SK-N-SH (cell line): ENCODE results near the gene HOXB9. TPM values are rescaled to one million over a fixed set of nuclear protein-coding genes. Genes with fewer than 3 reads are reported as not detected.

Source experiments
- CTCF ChIA-PET: fragments of 300-600, 350-600 bp; formaldehyde crosslinking; extraction: SDS; loops from one replicate; lab custom pipeline; 2021; lab: Yijun Ruan, JAX
- POLR2A ChIA-PET: fragments of 350-600 bp; sonication (Branson Sonifier 250); formaldehyde crosslinking; extraction: SDS; loops from one replicate; lab custom pipeline; 2020; ENCODE audit warnings: antibody characterized with exemption, inconsistent platforms; lab: Yijun Ruan, JAX
- DNase-seq: peaks from one replicate; pipeline ENCODE4 v3.0.0; 2012
- H2AFZ ChIP-seq: fragments of 200-600 bp; sonication (generic); 2 replicates; pipeline ENCODE4 v1.8.1; 2016; ENCODE audit warnings: antibody characterized with exemption, mild to moderate bottlenecking, low read depth
- H3F3A ChIP-seq: fragments of 200-600 bp; sonication (generic); replicated peaks from 2 replicates; pipeline ENCODE3; 2016; ENCODE audit warnings: antibody characterized with exemption, mild to moderate bottlenecking; ENCODE audit not compliant: insufficient read depth
- H3K27ac ChIP-seq, 2 experiments: fragments of 200-500 bp in 1 of 2; fragments of 200-600 bp in 1 of 2; sonication (Bioruptor generic) in 1 of 2; sonication (generic), shearing (Covaris generic) in 1 of 2; 2 replicates each; pipeline versions ENCODE4 v1.5.1 to v1.6.1; 2014 to 2016; ENCODE audit warnings: low read depth in 2 of 2, inconsistent platforms in 1 of 2, low read length in 1 of 2, mild to moderate bottlenecking in 1 of 2, mixed read lengths in 1 of 2
- H3K27me3 ChIP-seq: fragments of 200-600 bp; sonication (generic), shearing (Covaris generic); 2 replicates; pipeline ENCODE4 v1.6.1; 2016; ENCODE audit warnings: mixed run types; ENCODE audit not compliant: insufficient read depth
- H3K36me3 ChIP-seq, 2 experiments: fragments of 200-500 bp in 1 of 2; fragments of 200-600 bp in 1 of 2; sonication (Bioruptor generic) in 1 of 2; sonication (generic) in 1 of 2; replicated peaks in 1 of 2; 2 replicates each; pipeline versions ENCODE3 to v1.5.1; 2014 to 2016; ENCODE audit warnings: low read length in 1 of 2, mild to moderate bottlenecking in 1 of 2; ENCODE audit not compliant: insufficient read depth in 2 of 2, control insufficient read depth in 1 of 2
- H3K4me1 ChIP-seq, 2 experiments: fragments of 200-500 bp in 1 of 2; fragments of 200-600 bp in 1 of 2; sonication (Bioruptor generic) in 1 of 2; sonication (generic), shearing (Covaris generic) in 1 of 2; 2 replicates each; pipeline versions ENCODE4 v1.5.1 to v1.6.1; 2014 to 2016; ENCODE audit warnings: low read depth in 1 of 2, low read length in 1 of 2, mixed run types in 1 of 2; ENCODE audit not compliant: insufficient read depth in 2 of 2, control insufficient read depth in 1 of 2
- H3K4me2 ChIP-seq: fragments of 200-600 bp; sonication (generic), shearing (Covaris generic); 2 replicates; pipeline ENCODE4 v1.6.1; 2017; ENCODE audit warnings: mixed run types
- H3K4me3 ChIP-seq, 2 experiments: fragments of 200-500 bp in 1 of 2; fragments of 200-600 bp in 1 of 2; sonication (Bioruptor generic) in 1 of 2; sonication (generic), shearing (Covaris generic) in 1 of 2; 2 replicates each; pipeline versions ENCODE4 v1.5.1 to v1.8.1; 2014 to 2016; ENCODE audit warnings: low read depth in 2 of 2, inconsistent platforms in 1 of 2, low read length in 1 of 2, mild to moderate bottlenecking in 1 of 2, mixed read lengths in 1 of 2, moderate library complexity in 1 of 2
- H3K79me2 ChIP-seq: fragments of 200-600 bp; sonication (generic); 2 replicates; pipeline ENCODE4 v1.8.1; 2017; ENCODE audit warnings: mild to moderate bottlenecking; ENCODE audit not compliant: insufficient read depth
- H3K9ac ChIP-seq: fragments of 200-600 bp; sonication (generic); 2 replicates; pipeline ENCODE4 v1.6.1; 2017; ENCODE audit warnings: mixed run types
- H3K9me2 ChIP-seq: fragments of 200-600 bp; sonication (generic); 2 replicates; pipeline ENCODE4 v1.6.1; 2017; ENCODE audit warnings: mixed run types
- H3K9me3 ChIP-seq: fragments of 200-600 bp; sonication (generic); 2 replicates; pipeline ENCODE4 v1.6.1; 2017; ENCODE audit warnings: mixed run types, mild to moderate bottlenecking, moderate library complexity
- H4K20me1 ChIP-seq: fragments of 200-600 bp; sonication (generic); 2 replicates; pipeline ENCODE4 v1.6.1; 2017; ENCODE audit warnings: mild to moderate bottlenecking, mixed run types; ENCODE audit not compliant: insufficient read depth
- CHD2 ChIP-seq: fragments of 150-350 bp; IDR thresholded peaks from 2 replicates; pipeline ENCODE4 v1.6.1; 2018; ENCODE audit warnings: low read length; ENCODE audit not compliant: partially characterized antibody
- EP300 ChIP-seq, 2 experiments: IDR thresholded peaks; 2 replicates each; pipeline versions ENCODE4 v1.4.0 to v1.6.1; 2012; ENCODE audit warnings: borderline replicate concordance in 1 of 2, low read depth in 1 of 2, low read length in 1 of 2
- EZH2phosphoT487 ChIP-seq: fragments of 200-600 bp; sonication (generic); IDR thresholded peaks from 2 replicates; pipeline ENCODE4 v1.6.1; 2017; ENCODE audit warnings: low read depth, mixed run types, mild to moderate bottlenecking, antibody characterized with exemption, moderate library complexity, borderline replicate concordance
- FOXJ3 ChIP-seq: sonication (generic); formaldehyde crosslinking; IDR thresholded peaks from 2 replicates; pipeline ENCODE4 v1.5.1; 2020; ENCODE audit warnings: mild to moderate bottlenecking, missing genetic modification reagents
- GABPA ChIP-seq: IDR thresholded peaks from 2 replicates; pipeline ENCODE4 v1.4.0; 2012; ENCODE audit warnings: low read depth, mild to moderate bottlenecking
- NFIC ChIP-seq: IDR thresholded peaks from 2 replicates; pipeline ENCODE4 v1.4.0; 2012; ENCODE audit warnings: borderline replicate concordance
- SIN3A ChIP-seq: IDR thresholded peaks from 2 replicates; pipeline ENCODE4 v1.6.1; 2012; ENCODE audit warnings: low read depth, mild to moderate bottlenecking, low read length, moderate library complexity, borderline replicate concordance
- USF2 ChIP-seq: fragments of 150-350 bp; IDR thresholded peaks from 2 replicates; pipeline ENCODE4 v1.6.1; 2017; ENCODE audit warnings: antibody characterized with exemption, low read length, low read depth, borderline replicate concordance
- WGBS: methylation state at CpG from one replicate; pipeline ENCODE4 v1.1.6; 2017; ENCODE audit warnings: low lambda C conversion rate; 5-methylcytosine and 5-hydroxymethylcytosine counted together
- polyA plus RNA-seq, 3 experiments: library from polyadenylated mRNA; depleted of rRNA; stranded (reverse); fragments of >200 nt; gene quantifications; 2 replicates each; pipeline ENCODE4 v1.2.3, GENCODE V29; 2012
- TF ChIP-seq, protein P1 (sequence below): IDR thresholded peaks from 2 replicates; pipeline ENCODE4 v1.4.0; 2012; ENCODE audit warnings: low read depth
- TF ChIP-seq, protein P2 (sequence below): IDR thresholded peaks from 2 replicates; pipeline ENCODE4; 2012

HOXB9 gene
- polyA plus RNA-seq, 1 of the 3 experiments (the other 2 are of a cell fraction): not detected

DNA sequence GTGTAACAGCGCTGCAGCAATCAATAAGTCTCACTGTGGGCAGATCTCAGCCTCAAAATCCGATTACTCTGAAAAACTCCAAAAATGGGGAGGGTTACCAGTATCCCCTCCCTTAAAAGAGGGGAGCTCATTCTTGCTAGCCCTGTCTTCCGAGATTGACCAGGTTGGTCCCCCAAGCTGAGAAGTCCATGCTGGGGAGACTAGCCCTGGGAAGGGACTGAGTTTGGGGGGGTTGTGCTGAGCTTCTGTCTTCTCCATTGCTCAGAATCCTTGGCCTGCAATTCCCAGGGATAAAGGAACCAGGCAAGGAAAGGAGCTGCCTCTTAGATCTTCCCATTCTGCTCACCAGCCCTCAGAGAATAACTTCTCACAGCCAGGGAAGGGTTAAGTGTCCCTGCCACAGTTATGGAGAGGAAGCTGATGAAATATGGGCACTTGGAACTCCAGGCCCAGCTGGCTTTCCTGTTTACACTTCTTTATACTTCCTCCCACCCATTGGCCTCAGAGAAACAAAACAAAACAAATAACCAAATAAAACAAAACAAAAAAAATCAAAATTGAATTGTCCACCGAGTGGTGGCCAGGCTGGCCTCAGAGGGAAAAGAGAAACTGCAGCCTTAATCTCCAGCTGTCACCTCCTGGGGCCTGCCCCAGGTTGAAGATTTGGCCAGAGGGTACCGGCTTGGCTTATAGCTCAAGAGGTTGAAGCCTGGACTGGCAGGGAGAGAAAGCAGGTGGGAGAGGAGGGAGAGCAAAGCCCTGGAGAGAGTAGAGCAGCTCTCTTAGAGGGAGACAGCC lies 38.7 kb downstream of the HOXB9 start:
- Histone ChIP-seq H3K36me3 (no peaks in the 10 kb centered on the region), H3K9me2 (no peaks in the 10 kb centered on the region), H3F3A (no peaks in the 10 kb centered on the region), H3K27me3 (peaks cover 100% of the 10 kb centered on the region), H3K9me3 (no peaks in the 10 kb centered on the region), H3K79me2 (no peaks in the 10 kb centered on the region), H3K9ac (no peak overlapping the region), H2AFZ (no peak overlapping the region), H3K4me1 (peaks cover 2 to 3% of the 10 kb centered on the region in 2 experiments; a peak in 1 of 4 replicates), H3K4me2 (no peak overlapping the region), H4K20me1 (no peaks in the 10 kb centered on the region), H3K4me3 (no peak overlapping the region), H3K27ac (no peak overlapping the region)
- ChIA-PET POLR2A (no interaction called here), CTCF (interaction anchor here (0.6 to 3.3 kb wide), 13 partner anchors 12 to 639 kb away, joined by 3 to 20 read pairs (median 3); no protein-coding TSS in a partner anchor)
- no peak for TF ChIP-seq EP300 (IDR thresholded peaks at IDR 0.05; ENCODE audit: borderline replicate concordance in 1 of 2, low read depth in 1 of 2, low read length in 1 of 2)
- no peak for TF ChIP-seq CHD2
- 0 out of 2 replicates have a peak, but pooled peaks have one; percentile 50 for TF ChIP-seq EZH2phosphoT487
- 8% methylated on average over 5 of the region's 5 CpGs for WGBS
- DNase-seq: no peak

DNA sequence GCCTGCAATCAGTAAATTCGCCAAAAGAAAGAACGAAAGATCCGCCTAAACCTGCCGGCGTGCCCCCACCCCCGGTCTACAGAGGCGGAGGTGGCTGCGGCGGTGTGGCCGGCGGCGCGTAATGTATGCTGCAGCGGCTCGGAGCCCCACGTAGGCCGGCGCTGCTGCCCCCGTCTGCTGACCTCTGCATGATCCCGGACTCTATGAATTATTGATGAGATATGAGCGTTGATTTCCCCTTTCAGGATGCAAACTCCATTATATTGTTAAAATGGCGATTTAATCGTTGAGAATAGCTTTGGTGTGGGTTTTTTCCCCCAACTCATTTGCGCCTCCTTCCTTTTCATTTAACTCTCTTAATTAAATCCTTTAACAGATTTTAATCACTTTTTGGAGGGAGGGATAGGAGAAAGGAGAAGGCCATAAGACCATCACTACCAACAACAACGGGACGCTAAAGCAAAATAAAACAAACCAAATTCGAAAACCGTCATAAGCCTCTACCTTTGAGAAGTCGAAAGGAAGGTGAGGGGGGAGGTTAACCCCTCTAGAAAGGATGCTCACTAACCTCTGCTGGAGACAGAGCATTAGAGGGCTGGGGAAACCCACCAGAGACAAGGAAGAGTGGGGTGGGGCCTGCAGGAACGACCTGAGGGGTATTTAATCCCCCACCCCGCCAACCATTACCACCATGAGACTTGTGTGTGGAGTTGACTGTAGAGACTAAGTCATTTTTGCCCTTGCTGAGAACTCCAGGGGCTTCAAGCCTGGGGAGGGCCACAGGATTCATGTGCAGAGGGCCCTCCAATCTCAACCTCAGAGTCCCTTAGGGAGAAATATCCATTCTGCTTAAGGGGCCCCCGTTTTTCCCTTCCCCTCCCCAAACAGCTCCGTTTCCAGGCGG lies 39.6 kb downstream of the HOXB9 start:
- no peaks in the 10 kb centered on the region for H3K9me3 ChIP-seq
- peak overlapping the region; percentile 74; the same call in 1 of the 2 replicates for H3K4me2 ChIP-seq
- ChIA-PET CTCF (interaction anchor here (0.6 to 3.3 kb wide), 9 partner anchors 12 to 630 kb away, joined by 3 to 20 read pairs (median 3); no protein-coding TSS in a partner anchor), POLR2A (no interaction called here)
- H3K4me1 ChIP-seq: peaks cover 2 to 3% of the 10 kb centered on the region in 2 experiments; a peak in 1 of 4 replicates
- peaks cover 100% of the 10 kb centered on the region for H3K27me3 ChIP-seq
- no peak overlapping the region for H3K27ac ChIP-seq
- no peak for DNase-seq
- no peak overlapping the region for H3K9ac ChIP-seq
- no peaks in the 10 kb centered on the region for H3F3A ChIP-seq
- no peaks in the 10 kb centered on the region for H3K9me2 ChIP-seq
- no peak overlapping the region for H3K4me3 ChIP-seq
- TF ChIP-seq FOXJ3 (CRISPR knock-in tag) (no peak), EZH2phosphoT487 (peak; percentile 89; the same call in 1 of the 2 replicates), SIN3A (no peak), NFIC (no peak), GABPA (no peak), USF2 (no peak)
- TF ChIP-seq, protein P1, sequence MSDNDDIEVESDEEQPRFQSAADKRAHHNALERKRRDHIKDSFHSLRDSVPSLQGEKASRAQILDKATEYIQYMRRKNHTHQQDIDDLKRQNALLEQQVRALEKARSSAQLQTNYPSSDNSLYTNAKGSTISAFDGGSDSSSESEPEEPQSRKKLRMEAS: no peak
- TF ChIP-seq, protein P2, sequence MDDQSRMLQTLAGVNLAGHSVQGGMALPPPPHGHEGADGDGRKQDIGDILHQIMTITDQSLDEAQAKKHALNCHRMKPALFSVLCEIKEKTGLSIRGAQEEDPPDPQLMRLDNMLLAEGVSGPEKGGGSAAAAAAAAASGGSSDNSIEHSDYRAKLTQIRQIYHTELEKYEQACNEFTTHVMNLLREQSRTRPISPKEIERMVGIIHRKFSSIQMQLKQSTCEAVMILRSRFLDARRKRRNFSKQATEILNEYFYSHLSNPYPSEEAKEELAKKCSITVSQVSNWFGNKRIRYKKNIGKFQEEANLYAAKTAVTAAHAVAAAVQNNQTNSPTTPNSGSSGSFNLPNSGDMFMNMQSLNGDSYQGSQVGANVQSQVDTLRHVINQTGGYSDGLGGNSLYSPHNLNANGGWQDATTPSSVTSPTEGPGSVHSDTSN: no peak
- no peak overlapping the region for H2AFZ ChIP-seq
- whole genome bisulfite sequencing: 23% methylated on average over 34 of the region's 34 CpGs
- H4K20me1 ChIP-seq: no peaks in the 10 kb centered on the region
- no peaks in the 10 kb centered on the region for H3K36me3 ChIP-seq
- no peaks in the 10 kb centered on the region for H3K79me2 ChIP-seq
